Ammon's horn (tissue), 1 donor: Measurements from ENCODE around the gene ABCC8.
"Not testable (repeated sequence)": the region's sequence is repeated elsewhere in the genome, so short reads cannot be mapped to it uniquely, and the experiment has no call there.

Source experiments
- DNase-seq: peaks from one replicate; pipeline ENCODE4 v3.0.0-alpha.2; 2016; ENCODE audit warnings: low spot score

ABCC8 gene

GRCh38 chr11:17428261-17428660, 48.4 kb downstream of the ABCC8 start:
- DNase-seq, result no peak

DNA sequence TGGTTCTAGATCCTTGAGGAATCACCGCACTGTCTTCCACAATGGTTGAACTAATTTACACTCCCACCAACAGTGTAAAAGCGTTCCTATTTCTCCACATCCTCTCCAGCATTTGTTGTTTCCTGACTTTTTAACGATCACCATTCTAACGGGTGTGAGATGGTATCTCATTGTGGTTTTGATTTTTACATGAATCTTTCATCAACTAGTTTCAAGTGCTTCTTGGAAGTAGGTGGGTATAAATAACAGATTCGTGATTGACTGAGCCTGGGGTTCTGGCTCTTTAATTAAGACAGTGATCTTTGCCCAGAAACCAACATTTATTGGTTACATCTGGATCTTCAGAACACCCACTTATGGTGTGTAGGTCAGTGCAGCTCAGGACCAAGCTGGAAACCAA, 50.4 kb downstream of the ABCC8 start:
- not testable (repeated sequence) for DNase-seq

DNA sequence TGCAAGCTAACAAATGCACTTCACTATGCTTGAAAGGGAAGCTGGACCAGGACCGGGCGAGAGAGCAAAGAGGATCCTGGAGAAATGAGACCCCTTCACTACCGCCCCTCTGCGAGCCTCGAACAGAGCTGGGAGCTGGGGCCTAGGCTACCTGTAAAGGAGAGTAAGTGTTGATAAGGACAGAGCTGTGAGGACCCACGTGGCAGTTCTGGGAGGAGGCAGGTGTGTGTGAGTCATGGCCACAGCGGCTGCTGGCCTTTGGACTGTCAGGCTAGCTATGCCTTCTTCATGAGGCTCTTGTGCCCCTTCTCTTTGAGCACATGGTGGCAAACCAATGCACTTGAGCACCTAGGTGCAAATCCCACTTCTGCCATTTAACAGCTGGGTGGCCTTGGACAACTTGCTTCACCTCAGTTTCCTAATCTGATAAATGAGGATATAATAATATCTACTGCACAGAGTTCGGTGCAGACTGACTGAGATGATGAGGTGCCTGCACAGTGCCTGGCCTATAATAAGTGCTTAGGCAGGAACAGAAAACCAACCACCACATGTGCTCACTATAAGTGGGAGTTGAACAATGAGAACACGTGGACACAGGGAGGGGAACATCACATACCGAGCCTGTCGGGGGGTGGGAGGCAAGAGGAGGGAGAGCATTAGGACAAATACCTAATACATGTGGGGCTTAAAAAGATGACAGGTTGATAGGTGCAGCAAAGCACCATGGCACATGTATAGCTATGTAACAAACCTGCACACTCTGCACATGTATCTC, 52.9 kb downstream of the ABCC8 start:
- peak; percentile 58 for DNase-seq

DNA sequence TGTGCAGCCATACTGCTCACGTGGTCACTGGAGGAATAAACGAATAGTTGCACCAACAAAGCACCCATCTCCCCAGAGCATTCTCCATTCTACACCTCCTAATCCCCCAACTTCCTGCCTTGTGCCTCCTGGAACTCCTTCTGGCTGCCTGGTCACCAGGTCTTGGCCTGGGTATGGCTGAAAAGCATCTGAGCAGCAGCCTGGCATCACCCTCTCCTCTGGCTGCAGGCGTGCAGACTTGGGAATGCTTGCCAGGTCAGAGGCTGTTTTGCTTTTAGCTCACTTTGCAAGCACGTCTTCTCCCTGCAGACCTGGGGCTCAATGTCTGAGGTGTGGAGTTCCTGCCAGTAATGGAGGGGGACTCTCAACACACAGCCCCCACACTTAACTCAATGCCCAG, 54.9 kb downstream of the ABCC8 start:
- no peak for DNase-seq

DNA sequence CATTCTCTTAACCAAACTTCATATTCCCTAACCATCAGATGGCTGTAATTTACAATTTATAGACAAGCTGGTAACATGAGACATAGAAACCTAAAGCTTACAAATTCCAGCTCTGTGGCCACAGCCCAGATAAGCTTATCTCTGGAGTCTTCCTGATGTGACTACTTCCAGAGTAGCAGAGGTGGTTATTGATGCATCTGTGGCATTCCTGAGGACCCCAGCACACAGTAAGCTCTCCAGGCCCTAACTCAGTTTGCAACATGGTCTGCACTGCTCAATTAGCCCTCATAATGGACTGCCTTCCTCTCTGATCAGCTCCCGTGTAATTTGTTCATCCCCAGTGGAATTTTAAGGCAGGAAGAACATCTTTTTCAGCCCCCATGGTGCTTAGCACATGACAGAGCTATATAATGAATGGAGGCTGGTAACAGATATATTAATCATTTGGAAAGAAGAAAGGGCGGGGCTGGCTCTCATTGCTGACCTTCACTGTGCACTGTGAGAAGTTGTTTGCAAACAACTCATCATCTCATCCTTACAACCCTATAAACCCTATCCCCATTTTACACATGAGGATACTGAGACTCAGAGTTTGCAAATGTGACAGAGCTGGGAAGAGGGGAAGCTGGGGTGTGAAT, 58.1 kb downstream of the ABCC8 start:
- no peak for DNase-seq

DNA sequence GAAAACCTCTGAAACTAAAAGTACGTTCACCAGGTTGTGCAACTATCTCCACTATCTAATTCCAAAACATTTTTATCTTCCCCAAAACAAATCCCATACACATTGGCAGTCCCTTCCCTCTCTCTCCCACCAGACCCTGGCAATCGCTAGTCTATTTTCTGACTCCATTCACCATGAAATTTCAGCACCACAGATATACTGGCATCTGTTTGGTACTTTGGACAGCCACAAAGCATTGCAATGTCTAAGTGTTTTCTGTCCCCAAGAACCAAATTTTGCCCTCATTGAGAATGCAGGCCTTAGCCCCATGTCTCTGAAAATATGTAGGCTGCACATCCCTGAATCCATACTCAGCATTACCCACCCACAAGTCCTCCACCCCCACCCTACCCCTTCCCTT, 60.2 kb downstream of the ABCC8 start:
- no peak for DNase-seq

GRCh38 chr11:17415523-17416104, 61.0 kb downstream of the ABCC8 start:
- DNase-seq, result no peak

GRCh38 chr11:17414992-17415391, 61.7 kb downstream of the ABCC8 start:
- DNase-seq, result no peak

GRCh38 chr11:17414317-17414737, 62.3 kb downstream of the ABCC8 start:
- DNase-seq, result no peak

DNA sequence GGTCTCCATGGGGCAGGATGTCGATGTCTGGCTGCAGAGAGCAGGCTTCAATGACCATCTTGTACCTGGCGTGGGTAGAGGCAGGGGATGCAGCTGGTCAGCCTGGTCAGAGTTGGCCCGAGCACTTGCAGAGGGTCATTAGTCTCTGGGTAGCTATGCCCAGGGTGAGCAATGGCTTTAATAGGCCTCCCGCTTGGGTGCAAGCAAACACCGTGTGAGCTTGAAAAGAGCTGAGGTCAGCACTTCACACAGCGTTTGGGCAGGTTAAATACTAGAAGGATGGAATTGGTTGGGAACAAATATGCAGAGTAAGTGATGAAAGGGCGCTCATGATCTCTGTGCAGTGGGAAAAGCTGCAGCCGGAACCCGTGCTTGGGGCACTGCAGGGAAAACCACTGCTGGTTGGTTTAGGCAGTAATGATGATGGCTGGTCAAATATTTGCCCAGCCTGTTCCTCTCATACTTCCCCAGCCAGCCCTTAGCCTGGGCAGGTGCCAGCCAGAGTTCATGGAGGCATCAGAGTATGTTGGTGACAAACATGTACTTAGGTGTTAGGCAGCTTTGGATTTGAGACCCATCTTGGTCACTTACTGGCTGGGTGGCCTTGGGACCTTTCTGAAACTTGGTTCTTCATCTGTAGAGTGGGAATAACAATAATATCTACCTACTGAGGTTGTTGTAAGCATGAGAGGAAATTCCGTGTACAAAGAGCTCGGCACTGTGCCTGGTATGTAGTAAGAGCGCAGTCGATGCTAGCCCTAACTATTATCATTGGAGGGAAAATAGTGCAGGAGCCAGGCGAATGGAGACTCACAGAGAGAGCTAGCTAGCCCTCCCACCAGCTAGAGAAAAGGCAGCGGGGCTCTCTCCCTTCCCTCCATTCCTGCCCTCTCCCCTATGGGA, 63.0 kb downstream of the ABCC8 start:
- DNase-seq, result no peak

- DNase-seq, result no peak
These were observed 64.0 kb downstream of the ABCC8 start for GRCh38 chr11:17412488-17413180.

DNA sequence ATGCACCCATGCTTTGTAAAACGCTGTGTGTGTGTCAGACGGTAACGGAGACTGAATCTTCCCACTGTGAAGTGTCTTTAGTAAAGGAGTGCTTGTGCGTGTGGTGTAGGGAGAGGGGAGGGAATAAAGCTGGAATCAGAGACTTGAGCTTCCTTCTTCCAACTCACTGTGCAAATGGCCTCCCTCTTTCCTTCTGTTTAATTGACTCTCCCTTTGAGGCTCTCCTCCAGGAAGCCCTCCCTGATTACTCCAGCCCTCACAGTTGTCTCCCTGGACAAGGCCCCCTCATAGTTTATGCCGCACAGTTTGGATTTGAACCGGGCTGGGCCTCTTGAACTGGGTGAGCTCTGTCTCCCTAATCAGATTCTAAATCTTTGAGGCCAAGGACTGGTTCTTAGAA, 65.2 kb downstream of the ABCC8 start:
- DNase-seq, result no peak

GRCh38 chr11:17410606-17411379, 65.9 kb downstream of the ABCC8 start:
- no peak for DNase-seq

DNA sequence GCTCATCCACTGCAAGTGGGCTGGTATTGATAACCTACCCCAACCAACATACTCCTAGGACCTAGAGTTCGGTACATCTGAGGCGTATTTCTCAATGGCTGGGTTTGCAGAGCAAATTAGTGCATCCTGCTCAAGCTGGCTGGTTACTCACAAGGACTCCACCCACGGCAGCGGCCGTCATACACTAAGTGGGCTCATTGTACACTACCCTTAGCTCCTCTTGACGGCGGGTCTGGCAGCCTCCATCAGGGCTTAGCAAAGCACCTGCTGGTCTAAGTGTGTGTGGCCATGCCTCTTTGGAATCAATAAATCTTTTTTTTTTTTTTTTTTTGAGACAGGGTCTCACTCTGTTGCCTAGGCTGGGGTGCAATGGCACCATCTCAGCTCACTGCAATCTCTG, 68.0 kb downstream of the ABCC8 start:
- no peak for DNase-seq

DNA sequence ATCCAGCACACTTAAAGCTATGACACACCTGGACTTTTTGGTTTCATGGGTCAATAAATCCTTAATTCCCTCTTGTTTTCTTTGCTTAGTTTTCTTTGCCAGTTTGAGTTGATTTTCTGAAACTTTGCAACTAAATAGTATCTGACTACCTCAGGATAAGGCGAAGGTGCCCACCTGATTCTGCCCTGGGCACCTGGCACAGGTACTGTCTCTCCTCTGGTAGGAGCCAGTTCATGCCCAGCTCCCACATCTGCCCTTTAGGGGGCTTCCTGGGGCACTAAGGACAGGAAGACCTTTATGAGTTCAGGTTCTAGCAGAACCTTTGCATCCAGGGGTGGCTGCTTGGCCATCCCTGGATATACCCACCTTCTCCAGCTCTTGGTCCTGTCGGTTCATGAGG, 68.6 kb downstream of the ABCC8 start:
- DNase-seq, result no peak

GRCh38 chr11:17407575-17407974, 69.1 kb downstream of the ABCC8 start:
- DNase-seq, result no peak

DNA sequence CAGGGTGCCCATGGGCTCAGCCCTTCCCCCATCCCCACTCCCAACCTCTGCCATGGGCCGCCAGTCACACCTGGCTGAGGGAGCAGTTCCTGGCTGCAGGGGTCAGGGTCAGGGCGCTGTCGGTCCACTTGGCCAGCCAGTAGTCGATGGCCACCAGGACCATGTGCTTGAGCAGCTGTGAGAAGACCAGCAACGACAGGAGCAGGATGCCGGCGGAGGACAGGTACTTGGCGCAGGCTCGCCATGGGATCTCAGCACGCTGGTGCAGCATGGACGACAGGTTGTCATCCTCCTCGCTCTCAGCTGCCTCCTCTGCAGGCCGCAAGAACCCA, 69.9 kb downstream of the ABCC8 start:
- no peak for DNase-seq

GRCh38 chr11:17406082-17406817, 70.4 kb downstream of the ABCC8 start:
- DNase-seq, result no peak

DNA sequence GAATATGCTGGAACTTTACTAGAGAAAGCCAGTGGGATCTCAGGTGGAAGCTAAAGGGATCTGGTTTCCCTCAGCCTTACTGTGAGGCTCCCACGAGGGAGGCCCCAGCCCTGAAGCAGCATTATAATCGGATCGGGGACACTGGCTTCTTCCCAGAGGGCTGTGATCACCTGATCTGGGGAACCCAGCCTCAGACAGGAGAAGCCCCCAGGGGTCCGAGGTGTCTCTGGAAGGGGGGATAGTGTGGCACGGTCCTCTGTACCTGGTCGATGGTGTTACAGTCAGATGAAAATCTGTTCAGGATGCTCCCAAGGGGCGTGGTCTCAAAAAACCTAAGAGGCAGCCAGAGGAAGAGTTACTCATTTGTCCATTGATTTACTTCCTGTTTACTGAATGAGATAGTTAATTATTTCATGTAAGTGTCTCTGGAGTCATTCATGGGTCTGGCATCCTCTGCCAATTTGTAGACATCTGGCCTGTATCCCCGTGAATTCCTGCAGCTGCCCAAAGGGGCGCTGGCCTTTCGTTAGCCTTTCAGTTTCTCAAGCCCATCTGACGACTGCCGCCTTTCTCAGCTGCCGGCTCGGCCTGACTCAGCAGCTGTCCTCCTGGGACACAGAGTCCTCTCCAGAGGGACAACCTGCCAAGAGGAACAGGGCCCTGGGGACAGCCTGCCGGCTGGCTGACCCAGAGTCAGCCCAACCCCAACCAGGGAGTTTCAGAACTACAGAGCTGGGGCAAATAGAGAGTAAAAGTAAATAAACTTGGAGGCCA, 71.2 kb downstream of the ABCC8 start:
- peak; percentile 79 for DNase-seq
